ENCODE data around the gene NHERF2.

Gene NHERF2

DNA sequence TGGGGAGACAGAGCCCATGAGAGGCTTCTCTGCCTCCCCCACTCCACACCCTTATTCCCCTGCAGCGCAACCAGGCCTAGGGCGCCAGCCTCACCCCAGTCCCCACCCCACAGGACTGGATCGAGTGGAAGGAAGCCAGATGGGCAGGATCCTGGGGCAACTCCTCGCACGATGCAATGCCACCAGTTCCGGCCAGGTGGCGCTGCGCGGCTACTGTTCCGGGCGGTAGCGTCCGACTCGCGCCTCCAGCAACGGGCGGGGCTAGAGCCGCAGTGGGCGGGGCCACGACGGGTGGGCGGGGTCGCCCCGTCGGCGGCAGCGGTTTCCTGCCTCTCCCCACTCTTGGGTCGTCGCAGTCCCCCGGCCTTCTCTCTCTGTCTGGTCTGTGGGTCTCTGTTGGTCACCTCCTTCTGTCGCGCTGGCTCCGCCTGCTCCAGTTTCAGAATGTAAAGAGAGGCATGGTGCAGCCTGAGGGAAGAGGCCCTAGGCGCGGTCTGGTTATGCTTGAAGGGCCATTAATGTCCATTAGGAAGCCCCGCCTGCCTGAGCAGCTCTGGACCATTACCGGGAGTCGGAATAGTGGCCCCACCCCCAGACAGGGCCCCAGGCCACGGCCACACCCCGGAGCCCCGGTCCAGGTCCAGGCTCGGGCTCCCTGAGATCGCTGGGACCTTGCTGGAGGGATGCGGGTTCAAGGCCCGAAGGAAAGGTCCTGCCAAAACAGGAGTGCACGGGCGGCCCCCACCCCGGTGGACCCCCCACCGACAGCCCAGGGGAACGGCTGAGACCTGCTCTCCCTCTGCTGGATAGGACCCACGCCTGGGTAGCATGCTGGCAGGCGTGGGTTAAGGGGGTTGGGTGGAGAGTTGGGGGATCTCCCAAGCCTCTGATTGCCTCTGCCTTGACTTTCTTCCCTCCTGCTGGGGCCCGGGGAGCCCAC is 3.3 kb upstream of the NHERF2 start:
- TF ChIP-seq POLR2A (IDR thresholded peaks at IDR 0.05; ENCODE audit: extremely low read depth, insufficient read length) (peak; percentile 69), MYC (IDR thresholded peaks at IDR 0.05; ENCODE audit: low read depth, low read length) (peak; percentile 63; the same call in 1 of the 2 replicates)
- TF ChIP-seq, protein P1, sequence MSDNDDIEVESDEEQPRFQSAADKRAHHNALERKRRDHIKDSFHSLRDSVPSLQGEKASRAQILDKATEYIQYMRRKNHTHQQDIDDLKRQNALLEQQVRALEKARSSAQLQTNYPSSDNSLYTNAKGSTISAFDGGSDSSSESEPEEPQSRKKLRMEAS (IDR thresholded peaks at IDR 0.05; ENCODE audit: low read depth, low read length) = peak; percentile 74
- TF ChIP-seq, protein P2, sequence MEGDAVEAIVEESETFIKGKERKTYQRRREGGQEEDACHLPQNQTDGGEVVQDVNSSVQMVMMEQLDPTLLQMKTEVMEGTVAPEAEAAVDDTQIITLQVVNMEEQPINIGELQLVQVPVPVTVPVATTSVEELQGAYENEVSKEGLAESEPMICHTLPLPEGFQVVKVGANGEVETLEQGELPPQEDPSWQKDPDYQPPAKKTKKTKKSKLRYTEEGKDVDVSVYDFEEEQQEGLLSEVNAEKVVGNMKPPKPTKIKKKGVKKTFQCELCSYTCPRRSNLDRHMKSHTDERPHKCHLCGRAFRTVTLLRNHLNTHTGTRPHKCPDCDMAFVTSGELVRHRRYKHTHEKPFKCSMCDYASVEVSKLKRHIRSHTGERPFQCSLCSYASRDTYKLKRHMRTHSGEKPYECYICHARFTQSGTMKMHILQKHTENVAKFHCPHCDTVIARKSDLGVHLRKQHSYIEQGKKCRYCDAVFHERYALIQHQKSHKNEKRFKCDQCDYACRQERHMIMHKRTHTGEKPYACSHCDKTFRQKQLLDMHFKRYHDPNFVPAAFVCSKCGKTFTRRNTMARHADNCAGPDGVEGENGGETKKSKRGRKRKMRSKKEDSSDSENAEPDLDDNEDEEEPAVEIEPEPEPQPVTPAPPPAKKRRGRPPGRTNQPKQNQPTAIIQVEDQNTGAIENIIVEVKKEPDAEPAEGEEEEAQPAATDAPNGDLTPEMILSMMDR (IDR thresholded peaks at IDR 0.05; ENCODE audit: low read depth, low read length) = peak; percentile 75
- peak; percentile 87 for DNase-seq (ENCODE audit: low read depth)
- no peak overlapping the region for H3K4me3 ChIP-seq (ENCODE audit: low read depth, low read length)

DNA sequence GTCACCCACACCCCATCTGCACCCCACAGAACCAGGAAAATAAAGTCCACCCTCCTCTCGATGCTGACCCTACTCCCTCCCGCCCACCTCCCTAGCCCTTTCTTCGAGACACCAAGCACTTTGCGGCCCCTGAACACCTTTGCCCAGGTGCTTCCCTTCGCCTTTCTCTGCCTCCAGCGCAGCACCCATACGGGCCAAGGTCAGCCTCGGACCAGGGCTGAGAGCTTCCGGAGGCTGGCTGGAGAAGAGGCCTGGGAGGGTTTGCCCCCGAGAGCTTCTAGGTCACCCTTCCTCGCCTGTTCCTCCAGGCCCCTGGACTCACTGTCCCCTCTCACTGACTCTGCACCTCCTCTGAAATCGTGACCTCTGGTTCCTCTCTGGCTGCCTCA is 2.7 kb upstream of the NHERF2 start:
- no peak for TF ChIP-seq MYC (IDR thresholded peaks at IDR 0.05; ENCODE audit: low read depth, low read length)
- TF ChIP-seq, protein P2 (IDR thresholded peaks at IDR 0.05; ENCODE audit: low read depth, low read length) = no peak
- TF ChIP-seq, protein P1 (IDR thresholded peaks at IDR 0.05; ENCODE audit: low read depth, low read length) = no peak
- no peak for TF ChIP-seq POLR2A (IDR thresholded peaks at IDR 0.05; ENCODE audit: extremely low read depth, insufficient read length)
- DNase-seq (ENCODE audit: low read depth) = no peak
- no peak overlapping the region for H3K4me3 ChIP-seq (ENCODE audit: low read depth, low read length)

DNA sequence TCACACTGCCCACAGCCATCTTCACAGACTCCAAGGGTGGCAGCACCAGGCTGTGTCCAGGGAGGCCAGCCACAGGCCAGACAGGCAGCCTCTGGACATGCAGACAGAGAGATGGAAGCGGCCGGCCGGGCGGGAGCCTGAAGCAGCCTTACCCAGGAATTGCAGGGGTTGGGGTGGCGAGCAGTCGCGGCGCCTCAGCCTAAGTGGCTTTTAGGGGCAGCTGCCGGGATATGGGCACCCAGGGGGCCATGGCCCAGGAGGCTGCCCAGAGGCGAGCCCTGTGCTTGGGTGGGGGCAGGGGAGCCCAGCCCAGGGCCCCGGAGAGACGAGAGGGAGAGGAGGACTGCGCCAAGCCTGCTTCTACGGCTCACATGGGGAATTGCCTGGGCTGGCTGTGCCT is 1.5 kb upstream of the NHERF2 start:
- H3K4me3 ChIP-seq (ENCODE audit: low read depth, low read length) = no peak overlapping the region
- DNase-seq (ENCODE audit: low read depth) = no peak
- TF ChIP-seq, protein P1 (IDR thresholded peaks at IDR 0.05; ENCODE audit: low read depth, low read length) = no peak
- no peak for TF ChIP-seq MYC (IDR thresholded peaks at IDR 0.05; ENCODE audit: low read depth, low read length)
- TF ChIP-seq, protein P2 (IDR thresholded peaks at IDR 0.05; ENCODE audit: low read depth, low read length) = no peak
- TF ChIP-seq POLR2A (IDR thresholded peaks at IDR 0.05; ENCODE audit: extremely low read depth, insufficient read length) = no peak

DNA sequence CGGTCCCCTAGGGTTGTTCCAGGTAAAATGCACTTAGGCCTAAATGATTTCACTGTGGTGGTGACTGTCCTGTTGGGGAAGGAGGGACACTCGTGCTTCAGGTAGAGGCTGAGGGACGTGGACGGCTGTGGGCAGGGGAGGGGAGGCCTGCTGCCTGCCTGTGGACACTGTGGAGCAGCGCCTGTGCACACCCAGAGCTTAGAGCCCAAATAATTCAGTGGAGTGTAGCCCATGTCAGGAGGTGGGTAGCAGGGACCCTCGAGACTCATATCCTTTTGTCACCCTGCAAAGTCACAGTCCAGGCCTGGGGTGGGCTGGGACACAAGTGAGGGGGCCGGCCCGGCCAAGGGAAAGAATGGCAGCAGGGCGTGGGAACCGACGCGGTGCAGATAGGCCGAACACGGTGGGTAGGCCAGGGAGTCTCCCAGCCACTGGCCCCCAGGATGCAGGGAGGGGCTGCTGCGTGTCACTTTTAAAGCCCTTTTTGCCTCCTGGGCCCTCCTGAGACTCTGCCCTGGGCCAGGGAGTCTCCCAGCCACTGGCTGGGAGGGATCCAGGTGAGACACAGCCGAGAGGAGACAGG is 733 bp upstream of the NHERF2 start:
- no peak overlapping the region for H3K4me3 ChIP-seq (ENCODE audit: low read depth, low read length)
- no peak for DNase-seq (ENCODE audit: low read depth)
- TF ChIP-seq POLR2A (IDR thresholded peaks at IDR 0.05; ENCODE audit: extremely low read depth, insufficient read length) = no peak

DNA sequence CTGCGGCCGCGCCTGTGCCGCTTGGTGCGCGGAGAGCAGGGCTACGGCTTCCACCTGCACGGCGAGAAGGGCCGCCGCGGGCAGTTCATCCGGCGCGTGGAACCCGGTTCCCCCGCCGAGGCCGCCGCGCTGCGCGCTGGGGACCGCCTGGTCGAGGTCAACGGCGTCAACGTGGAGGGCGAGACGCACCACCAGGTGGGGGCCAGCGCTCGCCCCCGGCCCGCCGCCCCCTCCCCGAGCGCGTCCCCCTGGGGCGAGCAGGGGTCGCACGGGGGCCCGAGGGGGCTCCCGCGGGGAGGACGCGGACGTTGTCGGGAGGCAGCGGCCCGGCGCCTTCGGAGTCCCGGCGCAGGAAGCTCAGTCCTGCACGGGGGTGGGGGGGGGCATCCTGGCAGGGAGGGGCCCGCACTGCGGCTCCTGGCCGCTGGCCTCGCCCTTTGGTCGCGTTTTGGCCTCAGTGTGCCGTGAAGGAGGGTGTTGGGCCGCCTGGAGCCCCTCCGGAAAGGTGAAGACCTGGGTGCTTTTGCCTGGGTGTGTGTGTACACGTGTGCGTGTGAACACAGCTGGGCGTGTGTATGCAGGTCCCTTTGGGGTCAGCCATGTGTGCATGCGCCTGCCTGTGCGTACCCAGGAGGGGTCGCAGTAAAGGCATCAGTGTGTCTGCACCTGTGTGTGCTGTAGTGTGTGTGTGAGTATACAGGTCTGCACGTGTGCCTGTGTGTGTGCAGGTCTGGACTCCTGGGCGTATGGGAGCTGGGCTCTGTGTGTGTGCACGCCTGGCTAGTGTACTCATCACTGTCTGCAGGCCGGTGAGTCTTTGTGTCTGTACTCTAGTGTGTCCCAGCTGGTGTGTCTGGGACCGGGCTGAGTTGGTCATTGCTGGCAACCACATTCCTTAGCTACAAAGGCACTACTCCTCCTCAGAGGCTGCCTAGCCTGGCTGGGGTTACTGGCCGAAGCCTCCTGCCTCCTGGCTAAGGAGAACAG is 615 bp downstream of the NHERF2 start:
- DNase-seq (ENCODE audit: low read depth) = no peak
- no peak for TF ChIP-seq POLR2A (IDR thresholded peaks at IDR 0.05; ENCODE audit: extremely low read depth, insufficient read length)
- TF ChIP-seq, protein P1 (IDR thresholded peaks at IDR 0.05; ENCODE audit: low read depth, low read length) = no peak
- TF ChIP-seq, protein P2 (IDR thresholded peaks at IDR 0.05; ENCODE audit: low read depth, low read length) = no peak
- no peak for TF ChIP-seq MYC (IDR thresholded peaks at IDR 0.05; ENCODE audit: low read depth, low read length)
- no peak overlapping the region for H3K4me3 ChIP-seq (ENCODE audit: low read depth, low read length)

Measured in NB4 (cell line).